Caco-2 (cell line): ENCODE measurements around the gene AHDC1. TPM values are rescaled to one million over a fixed set of nuclear protein-coding genes. Genes with fewer than 3 reads are reported as not detected.

ENCODE experiments used
- BruUV-seq: library from RNA; stranded (reverse); fragments of 400-500 nt; replicated peaks from 2 replicates; lab custom pipeline; 2021; lab: Mats Ljungman, UMichigan
- CTCF ChIA-PET: fragments of 300-600 bp; sonication (Branson Sonifier 250); formaldehyde crosslinking; loops from one replicate; lab custom pipeline; 2022; ENCODE audit warnings: antibody characterized with exemption; lab: Charles Lee
- POLR2A ChIA-PET: fragments of 300-600 bp; sonication (Branson Sonifier 250); formaldehyde crosslinking; loops from one replicate; lab custom pipeline; 2022; ENCODE audit warnings: antibody characterized with exemption; lab: Charles Lee
- DNase-seq, 2 experiments: peaks; one replicate each; pipeline versions ENCODE4 v3.0.0 to v3.0.0-alpha.2; 2020 to 2022
- H3K27me3 ChIP-seq: replicated peaks from 2 replicates; pipeline ENCODE4 v1.6.0; 2011; ENCODE audit warnings: low read length; ENCODE audit not compliant: control insufficient read depth, insufficient read depth
- H3K36me3 ChIP-seq: 2 replicates; pipeline ENCODE4 v1.5.1; 2011; ENCODE audit warnings: low read length; ENCODE audit not compliant: control insufficient read depth, insufficient read depth
- H3K4me1 ChIP-seq: fragments of 250-450 bp; sonication (Bioruptor Pico); 2 replicates; pipeline ENCODE4 v1.5.1; 2020; ENCODE audit warnings: mild to moderate bottlenecking
- H3K4me3 ChIP-seq: 2 replicates; pipeline ENCODE4 v1.5.1; 2011; ENCODE audit warnings: low read depth, mild to moderate bottlenecking, control low read depth, low read length
- H3K9me3 ChIP-seq: fragments of 250-450 bp; sonication (Bioruptor Pico); 2 replicates; pipeline ENCODE4 v1.5.1; 2020; ENCODE audit warnings: mild to moderate bottlenecking, moderate library complexity
- H3K27ac Mint-ChIP-seq: one replicate; pipeline ENCODE4 v1.8.0; 2022; ENCODE audit warnings: mixed read lengths; ENCODE audit not compliant: unreplicated experiment
- H3K27me3 Mint-ChIP-seq: one replicate; pipeline ENCODE4 v1.8.0; 2022; ENCODE audit warnings: mixed read lengths; ENCODE audit not compliant: insufficient read depth, unreplicated experiment
- H3K36me3 Mint-ChIP-seq: one replicate; pipeline ENCODE4 v1.8.0; 2022; ENCODE audit warnings: mild to moderate bottlenecking, mixed read lengths; ENCODE audit not compliant: insufficient read depth, unreplicated experiment
- H3K4me1 Mint-ChIP-seq: one replicate; pipeline ENCODE4 v1.8.0; 2022; ENCODE audit warnings: low read depth, mixed read lengths; ENCODE audit not compliant: unreplicated experiment
- H3K4me3 Mint-ChIP-seq: one replicate; pipeline ENCODE4 v1.8.0; 2022; ENCODE audit warnings: mild to moderate bottlenecking, moderate library complexity, mixed read lengths; ENCODE audit not compliant: unreplicated experiment
- H3K9me3 Mint-ChIP-seq: one replicate; pipeline ENCODE4 v1.8.0; 2022; ENCODE audit warnings: mixed read lengths; ENCODE audit not compliant: unreplicated experiment
- intact Hi-C: fragments of 100-400 bp; cut with micrococcal nuclease; formaldehyde crosslinking; loops from one replicate; pipeline ENCODE4 v1.10.0; 2022; ENCODE audit not compliant: unreplicated experiment
- total RNA-seq: library from RNA; stranded (reverse); gene quantifications from 2 replicates; pipeline ENCODE4 v1.2.3, GENCODE V29; 2022
- TF ChIP-seq, protein P1 (sequence below), 2 experiments: fragments of 200-600 bp in 1 of 2; IDR thresholded peaks; 1 replicate in 1 of 2; 2 replicates in 1 of 2; pipeline versions ENCODE4 v1.5.1 to v1.8.0; 2011 to 2022; ENCODE audit warnings: antibody characterized with exemption in 1 of 2, control low read depth in 1 of 2, inconsistent platforms in 1 of 2, low read depth in 1 of 2, low read length in 1 of 2, mild to moderate bottlenecking in 1 of 2, moderate library complexity in 1 of 2; ENCODE audit not compliant: insufficient read depth in 1 of 2, severe bottlenecking in 1 of 2, unreplicated experiment in 1 of 2

Gene AHDC1
- total RNA-seq, 1 experiment from 2014 or later: 17.0 TPM

GRCh38 chr1:27590917-27591508 is 12.9 kb downstream of the AHDC1 start:
- no peaks in the 10 kb centered on the region for H3K9me3 Mint-ChIP-seq
- H3K4me3 Mint-ChIP-seq: no peak overlapping the region
- BruUV-seq: no TSS peak
- ChIA-PET CTCF (interaction anchor here (0.6 kb wide), 1 partner anchor 119 kb away, joined by 3 read pairs; no protein-coding TSS in a partner anchor), POLR2A (no interaction called here)
- no peaks in the 10 kb centered on the region for H3K4me1 Mint-ChIP-seq
- H3K36me3 Mint-ChIP-seq: peaks cover 3% of the 10 kb centered on the region
- H3K9me3 ChIP-seq: no peaks in the 10 kb centered on the region
- no peaks in the 10 kb centered on the region for H3K27me3 Mint-ChIP-seq
- TF ChIP-seq, protein P1, sequence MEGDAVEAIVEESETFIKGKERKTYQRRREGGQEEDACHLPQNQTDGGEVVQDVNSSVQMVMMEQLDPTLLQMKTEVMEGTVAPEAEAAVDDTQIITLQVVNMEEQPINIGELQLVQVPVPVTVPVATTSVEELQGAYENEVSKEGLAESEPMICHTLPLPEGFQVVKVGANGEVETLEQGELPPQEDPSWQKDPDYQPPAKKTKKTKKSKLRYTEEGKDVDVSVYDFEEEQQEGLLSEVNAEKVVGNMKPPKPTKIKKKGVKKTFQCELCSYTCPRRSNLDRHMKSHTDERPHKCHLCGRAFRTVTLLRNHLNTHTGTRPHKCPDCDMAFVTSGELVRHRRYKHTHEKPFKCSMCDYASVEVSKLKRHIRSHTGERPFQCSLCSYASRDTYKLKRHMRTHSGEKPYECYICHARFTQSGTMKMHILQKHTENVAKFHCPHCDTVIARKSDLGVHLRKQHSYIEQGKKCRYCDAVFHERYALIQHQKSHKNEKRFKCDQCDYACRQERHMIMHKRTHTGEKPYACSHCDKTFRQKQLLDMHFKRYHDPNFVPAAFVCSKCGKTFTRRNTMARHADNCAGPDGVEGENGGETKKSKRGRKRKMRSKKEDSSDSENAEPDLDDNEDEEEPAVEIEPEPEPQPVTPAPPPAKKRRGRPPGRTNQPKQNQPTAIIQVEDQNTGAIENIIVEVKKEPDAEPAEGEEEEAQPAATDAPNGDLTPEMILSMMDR (IDR thresholded peaks at IDR 0.05; ENCODE audit: insufficient read depth in 1 of 2, low read depth in 1 of 2, low read length in 1 of 2, severe bottlenecking in 1 of 2, unreplicated experiment in 1 of 2): no peak
- intact Hi-C loops: no loop called here
- H3K4me1 ChIP-seq: no peaks in the 10 kb centered on the region
- no peaks in the 10 kb centered on the region for H3K27me3 ChIP-seq
- no peak for DNase-seq
- no peak overlapping the region for H3K27ac Mint-ChIP-seq
- no peak overlapping the region for H3K4me3 ChIP-seq
- H3K36me3 ChIP-seq: no peaks in the 10 kb centered on the region

DNA sequence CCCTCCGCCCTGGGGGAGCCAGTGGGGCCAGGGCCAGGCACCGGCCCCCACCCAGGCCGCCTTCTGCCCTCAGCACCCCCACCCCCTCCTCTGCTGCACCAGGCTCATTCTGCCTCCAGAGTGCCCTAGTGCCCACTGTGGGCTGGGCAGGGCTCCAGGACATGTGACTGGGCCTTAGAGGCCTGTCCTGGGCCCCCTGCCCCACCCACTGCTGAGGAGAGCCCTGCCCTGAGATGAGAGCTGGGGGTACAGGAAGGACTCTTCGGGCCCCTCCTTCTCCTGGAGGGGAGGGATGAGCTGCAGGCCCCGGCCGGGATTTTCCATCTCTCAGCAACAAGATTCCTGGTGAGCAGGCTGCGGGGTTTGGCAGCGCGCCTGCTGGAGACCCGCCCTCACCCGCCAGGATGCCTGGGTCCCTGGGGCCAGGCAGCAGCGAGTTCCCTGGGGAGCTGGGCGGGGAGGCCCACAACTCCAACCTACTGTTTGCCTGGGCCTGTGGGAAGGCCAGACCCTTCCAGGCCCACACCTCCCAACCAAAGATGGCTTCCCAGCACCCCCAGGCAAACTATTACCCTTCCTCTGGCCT is 14.0 kb downstream of the AHDC1 start:
- CTCF ChIA-PET: no interaction called here
- H3K4me1 ChIP-seq: no peaks in the 10 kb centered on the region
- no peak for DNase-seq
- Mint-ChIP-seq H3K9me3 (no peaks in the 10 kb centered on the region), H3K4me1 (no peaks in the 10 kb centered on the region), H3K4me3 (no peak overlapping the region), H3K36me3 (peaks cover 7% of the 10 kb centered on the region), H3K27me3 (no peaks in the 10 kb centered on the region), H3K27ac (no peak overlapping the region)
- H3K9me3 ChIP-seq: no peaks in the 10 kb centered on the region
- TF ChIP-seq, protein P1 (IDR thresholded peaks at IDR 0.05; ENCODE audit: insufficient read depth in 1 of 2, low read depth in 1 of 2, low read length in 1 of 2, severe bottlenecking in 1 of 2, unreplicated experiment in 1 of 2): no peak
- POLR2A ChIA-PET: no interaction called here
- H3K27me3 ChIP-seq: no peaks in the 10 kb centered on the region
- H3K4me3 ChIP-seq: no peak overlapping the region
- BruUV-seq: no TSS peak
- H3K36me3 ChIP-seq: no peaks in the 10 kb centered on the region
- intact Hi-C loops: no loop called here

GRCh38 chr1:27589441-27589840 is 14.5 kb downstream of the AHDC1 start:
- TF ChIP-seq, protein P1 (IDR thresholded peaks at IDR 0.05; ENCODE audit: insufficient read depth in 1 of 2, low read depth in 1 of 2, low read length in 1 of 2, severe bottlenecking in 1 of 2, unreplicated experiment in 1 of 2): no peak
- peaks cover 7% of the 10 kb centered on the region for H3K36me3 Mint-ChIP-seq

More at GRCh38 chr1:27589441-27589840, 14.5 kb downstream of the AHDC1 start:
- H3K4me1 Mint-ChIP-seq: no peaks in the 10 kb centered on the region
- Histone ChIP-seq H3K36me3 (no peaks in the 10 kb centered on the region), H3K27me3 (no peaks in the 10 kb centered on the region), H3K4me1 (no peaks in the 10 kb centered on the region), H3K4me3 (no peak overlapping the region), H3K9me3 (no peaks in the 10 kb centered on the region)
- no peaks in the 10 kb centered on the region for H3K27me3 Mint-ChIP-seq
- no TSS peak for BruUV-seq
- H3K4me3 Mint-ChIP-seq: no peak overlapping the region
- ChIA-PET CTCF (no interaction called here), POLR2A (no interaction called here)
- no peak overlapping the region for H3K27ac Mint-ChIP-seq
- no peaks in the 10 kb centered on the region for H3K9me3 Mint-ChIP-seq
- DNase-seq: no peak
- intact Hi-C loops: no loop called here
